ENCODE measurements around the gene CAVIN2.

CAVIN2 gene

DNA sequence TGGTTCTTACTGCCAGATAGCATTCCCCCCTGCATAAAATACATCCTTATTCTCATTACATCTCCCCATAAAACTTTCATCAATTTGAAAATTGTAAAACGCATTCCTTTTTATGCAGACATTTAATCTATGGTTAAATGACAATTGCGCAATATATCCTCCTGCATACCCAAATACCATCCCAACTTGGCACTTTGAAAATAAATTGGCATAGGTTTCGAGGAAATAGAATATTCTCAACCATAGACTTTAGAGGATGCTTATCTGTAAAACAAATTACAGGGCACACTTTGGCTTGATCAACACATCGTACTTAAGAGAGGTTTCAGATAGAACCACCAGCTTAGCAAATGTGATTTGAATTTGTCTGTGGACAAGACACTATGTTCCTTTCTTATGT is 31.0 kb upstream of the CAVIN2 start:
- no peak for TF ChIP-seq ZNF274 (IDR thresholded peaks at IDR 0.05; ENCODE audit: low read depth, low read length)
- H3K4me3 ChIP-seq (ENCODE audit: low read length), result no peak overlapping the region

DNA sequence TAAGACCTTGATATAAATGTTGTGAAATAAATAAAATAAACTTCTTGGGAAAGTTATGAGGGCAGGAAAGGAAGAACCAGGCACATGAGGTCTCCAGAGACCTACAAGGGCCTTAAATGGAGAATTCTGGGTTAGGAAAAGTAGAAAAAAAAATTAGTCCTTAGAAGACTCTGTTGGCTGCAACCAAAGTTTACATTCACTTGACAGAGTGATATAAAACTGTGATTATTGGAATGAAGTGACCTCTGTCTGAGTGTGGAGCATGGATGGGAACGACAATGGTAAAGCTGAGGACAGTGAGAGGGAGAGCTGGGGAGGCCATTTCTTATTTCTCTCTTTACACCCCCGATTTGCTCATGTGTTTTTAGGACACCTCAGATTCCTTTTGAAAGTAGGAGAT is 29.0 kb upstream of the CAVIN2 start:
- TF ChIP-seq ZNF274 (IDR thresholded peaks at IDR 0.05; ENCODE audit: low read depth, low read length), result no peak
- H3K4me3 ChIP-seq (ENCODE audit: low read length), result no peak overlapping the region

DNA sequence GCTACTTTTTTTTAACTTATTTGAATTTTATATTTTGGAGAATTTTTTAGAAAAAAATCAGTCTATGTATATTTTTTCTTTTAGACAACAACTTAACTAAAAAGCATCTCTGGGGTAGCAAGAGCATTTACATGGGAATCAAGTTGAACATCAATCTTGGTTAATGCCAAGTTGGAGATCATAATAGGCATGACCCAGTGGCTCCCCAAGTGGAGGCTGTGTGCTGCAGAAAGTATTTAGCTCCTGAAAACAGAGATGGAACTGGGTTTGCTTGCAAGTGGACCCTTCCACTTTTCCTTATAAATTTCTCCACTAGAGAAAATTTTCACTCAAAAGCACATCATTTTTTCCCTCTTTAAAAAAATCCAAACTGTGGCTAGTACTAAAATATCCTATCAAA is 23.9 kb upstream of the CAVIN2 start:
- no peak for TF ChIP-seq ZNF274 (IDR thresholded peaks at IDR 0.05; ENCODE audit: low read depth, low read length)
- no peak overlapping the region for H3K4me3 ChIP-seq (ENCODE audit: low read length)

DNA sequence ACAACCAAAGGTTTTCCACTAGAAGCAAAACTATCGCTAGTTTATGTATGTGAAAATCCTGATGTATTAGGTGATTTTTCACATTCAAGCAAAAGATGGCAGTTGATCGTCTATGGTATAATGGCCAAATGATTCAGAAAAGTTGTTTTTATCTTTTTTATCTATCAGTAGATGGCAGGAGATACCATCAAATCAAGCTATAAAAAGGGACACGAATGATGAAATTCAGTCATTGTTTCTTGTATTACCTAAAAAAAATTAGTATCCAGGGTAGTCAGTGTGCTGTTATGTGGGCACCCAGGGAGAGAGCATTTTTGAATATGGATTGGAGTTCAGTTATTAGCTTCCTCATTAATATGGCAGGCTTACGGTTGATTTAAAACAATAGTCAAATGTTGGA is 22.9 kb upstream of the CAVIN2 start:
- no peak for TF ChIP-seq ZNF274 (IDR thresholded peaks at IDR 0.05; ENCODE audit: low read depth, low read length)
- no peak overlapping the region for H3K4me3 ChIP-seq (ENCODE audit: low read length)

DNA sequence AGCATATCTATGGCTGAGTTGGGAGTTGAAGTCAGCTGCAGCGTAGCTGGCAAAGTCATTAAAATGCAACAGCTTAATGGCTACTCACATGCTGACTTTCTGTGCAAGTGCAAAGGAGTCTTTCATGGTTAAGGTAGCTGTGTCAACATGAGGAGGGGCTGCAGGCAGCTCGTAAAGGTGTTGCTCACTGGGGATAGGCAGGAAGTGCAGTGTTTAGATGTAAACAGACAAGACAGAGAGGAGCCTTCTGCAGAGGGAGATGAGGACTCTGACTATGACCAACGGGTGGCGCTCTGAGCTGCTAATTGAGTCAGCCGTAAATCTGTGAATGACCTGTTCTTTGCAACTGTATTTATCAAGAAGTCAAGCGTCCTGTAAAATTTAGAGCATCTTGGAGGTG is 22.3 kb upstream of the CAVIN2 start:
- H3K4me3 ChIP-seq (ENCODE audit: low read length), result no peak overlapping the region
- TF ChIP-seq ZNF274 (IDR thresholded peaks at IDR 0.05; ENCODE audit: low read depth, low read length), result no peak

DNA sequence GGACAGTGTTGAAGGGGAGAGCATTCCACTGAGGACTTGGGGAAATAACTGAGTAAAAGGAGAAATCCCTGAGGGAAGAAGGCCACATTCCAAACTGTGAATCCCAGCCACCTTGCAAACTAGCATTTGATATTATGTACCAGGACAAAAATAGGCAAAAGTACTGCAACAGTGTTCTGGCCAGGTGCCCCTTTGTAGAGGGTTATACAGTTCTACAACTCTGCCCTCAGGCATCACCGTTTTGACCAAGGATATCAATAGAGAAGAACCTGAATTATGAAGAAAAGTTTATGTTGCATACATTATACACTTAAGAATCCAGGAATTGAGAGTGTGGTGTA is 20.6 kb upstream of the CAVIN2 start:
- TF ChIP-seq ZNF274 (IDR thresholded peaks at IDR 0.05; ENCODE audit: low read depth, low read length), result no peak
- no peak overlapping the region for H3K4me3 ChIP-seq (ENCODE audit: low read length)

DNA sequence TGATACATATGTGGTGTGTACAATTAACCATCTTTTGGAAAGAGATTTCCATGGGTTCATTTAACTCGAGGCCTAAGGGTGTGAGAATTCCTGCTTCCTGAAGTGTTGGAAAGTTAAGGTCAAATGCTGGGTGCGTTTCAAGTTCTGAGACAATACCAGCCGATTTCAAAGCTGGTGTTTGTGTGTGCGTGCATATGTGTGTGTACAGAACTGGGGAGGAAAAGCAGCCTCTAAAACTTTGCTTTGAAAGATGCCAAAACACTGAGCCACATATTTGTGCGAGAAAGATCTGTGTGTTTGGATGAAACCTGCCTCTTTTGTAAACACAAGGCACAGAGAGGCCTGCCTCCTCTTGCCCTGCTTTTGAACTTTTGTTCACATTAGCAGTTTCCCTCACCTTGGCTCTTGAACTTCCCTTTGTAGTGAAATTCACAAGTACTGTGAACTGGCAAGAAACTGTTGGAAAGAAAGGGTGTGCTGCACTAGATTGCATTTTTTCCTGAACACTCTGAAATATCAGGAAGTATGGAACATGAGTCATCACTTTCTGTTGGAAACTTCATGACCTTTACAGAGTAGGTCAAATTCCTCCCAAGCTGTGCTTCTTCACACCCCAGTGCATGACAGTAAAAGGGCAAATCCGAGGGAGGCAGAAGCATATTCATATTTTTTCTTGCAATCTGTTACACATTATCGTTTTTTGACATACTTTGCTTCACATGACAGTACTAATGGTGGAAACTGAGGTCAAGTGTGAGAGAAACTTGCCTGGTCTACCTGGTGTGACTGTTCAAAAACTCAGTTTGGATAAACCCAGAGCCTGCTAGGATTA is 20.0 kb upstream of the CAVIN2 start:
- no peak for TF ChIP-seq ZNF274 (IDR thresholded peaks at IDR 0.05; ENCODE audit: low read depth, low read length)

DNA sequence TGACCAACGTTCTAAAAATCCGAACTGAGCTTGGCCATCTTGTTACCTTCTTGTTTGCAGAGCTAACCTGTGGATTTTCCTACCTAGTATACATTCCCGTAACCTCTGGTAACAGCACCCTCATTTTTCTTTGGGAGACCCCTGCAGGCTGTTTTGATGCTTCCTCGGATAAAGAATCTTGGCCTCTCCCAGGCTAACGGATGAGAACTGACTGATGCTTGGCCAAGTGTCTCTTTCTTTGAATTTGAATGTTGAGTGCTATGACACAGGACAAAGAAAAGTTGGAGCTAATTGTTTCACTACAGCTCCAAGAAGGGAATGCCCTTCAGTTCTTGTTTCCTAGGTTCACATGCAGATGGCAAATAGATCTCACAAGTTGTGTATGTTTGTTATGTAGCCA is 19.3 kb upstream of the CAVIN2 start:
- H3K4me3 ChIP-seq (ENCODE audit: low read length), result no peak overlapping the region
- TF ChIP-seq ZNF274 (IDR thresholded peaks at IDR 0.05; ENCODE audit: low read depth, low read length), result no peak

More for the DNA sequence above, 20.0 kb upstream of the CAVIN2 start:
- no peak overlapping the region for H3K4me3 ChIP-seq (ENCODE audit: low read length)

DNA sequence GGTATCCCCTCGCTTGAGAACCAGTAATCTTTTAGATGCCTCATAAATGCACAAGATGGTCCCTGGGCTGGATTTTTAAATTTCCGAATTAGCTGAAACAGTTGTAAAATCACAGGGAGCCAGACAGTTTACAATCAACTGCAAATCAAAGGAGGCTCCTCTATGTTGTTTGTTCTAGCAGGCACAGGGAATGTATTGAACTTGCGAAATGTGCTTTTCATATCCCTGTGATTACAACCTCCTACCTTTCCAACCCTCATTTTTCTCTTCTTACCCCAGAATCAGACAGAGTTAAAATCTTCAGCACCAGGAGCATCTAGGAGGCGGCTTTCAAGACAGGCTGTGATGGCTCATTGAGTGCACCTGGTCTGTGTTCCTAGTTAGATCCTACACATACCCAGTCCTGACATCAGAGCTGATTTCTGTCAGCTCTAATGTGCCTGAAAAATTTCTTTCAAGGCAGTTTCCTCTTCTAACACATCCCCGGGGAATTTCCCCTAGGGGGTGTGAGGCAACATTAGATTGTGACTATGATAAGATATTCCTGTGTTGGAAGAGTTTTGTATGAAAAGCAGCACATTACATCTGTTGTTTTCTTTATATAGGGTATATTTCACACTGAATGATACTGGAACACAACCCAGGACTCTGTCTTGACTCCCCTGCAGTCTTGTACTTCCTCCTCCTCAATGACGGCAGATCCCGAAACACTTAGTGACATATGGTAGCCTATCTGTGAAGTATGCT is 17.9 kb upstream of the CAVIN2 start:
- TF ChIP-seq ZNF274 (IDR thresholded peaks at IDR 0.05; ENCODE audit: low read depth, low read length), result no peak
- H3K4me3 ChIP-seq (ENCODE audit: low read length), result no peak overlapping the region

DNA sequence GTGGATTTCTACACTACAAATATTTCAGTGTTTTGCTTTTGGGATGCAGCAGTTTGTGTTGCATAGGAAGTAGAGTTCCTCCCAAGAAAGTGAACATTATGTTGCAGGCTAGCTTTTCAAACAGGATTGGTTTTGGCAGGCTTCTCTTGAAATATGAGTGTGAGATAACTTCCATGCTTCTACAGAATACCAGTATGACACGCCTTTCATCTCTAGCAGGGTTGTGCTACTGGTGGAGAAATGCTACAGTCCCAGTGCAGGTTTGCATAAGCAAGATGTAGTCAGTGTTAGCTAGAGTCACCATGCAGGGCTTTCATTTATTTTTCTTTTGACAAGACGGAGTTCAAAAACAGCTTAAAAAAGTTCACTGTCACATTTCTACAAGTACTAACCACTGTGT is 17.1 kb upstream of the CAVIN2 start:
- no peak overlapping the region for H3K4me3 ChIP-seq (ENCODE audit: low read length)
- no peak for TF ChIP-seq ZNF274 (IDR thresholded peaks at IDR 0.05; ENCODE audit: low read depth, low read length)

DNA sequence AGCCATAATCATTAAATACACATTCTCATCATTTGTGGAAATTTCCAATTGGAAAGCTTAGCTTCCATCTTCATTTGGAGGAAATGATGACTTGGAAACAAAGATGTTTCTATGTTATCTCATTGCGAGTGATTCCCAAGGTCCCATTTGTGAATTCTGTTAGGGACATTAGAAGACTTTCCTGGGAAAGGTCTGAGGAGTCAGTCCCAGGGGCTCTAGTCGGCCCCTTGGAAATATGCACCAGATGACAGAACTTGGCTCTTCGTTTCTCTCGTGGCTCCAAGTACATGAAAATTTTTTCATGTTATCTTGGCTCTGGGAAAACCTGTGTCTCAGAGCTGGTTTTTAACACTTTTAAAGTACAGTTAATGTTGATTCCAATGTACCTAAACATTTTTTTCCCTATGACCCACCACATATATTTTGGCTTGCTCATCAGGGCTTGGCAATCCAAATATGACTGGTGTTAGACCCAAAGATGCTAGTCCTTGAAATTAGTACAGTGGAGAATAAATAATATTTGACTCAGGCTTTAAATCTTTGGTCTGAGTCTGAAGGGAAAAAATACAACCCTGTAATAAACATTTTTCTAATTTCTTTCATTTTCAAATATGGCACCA is 15.4 kb upstream of the CAVIN2 start:
- TF ChIP-seq ZNF274 (IDR thresholded peaks at IDR 0.05; ENCODE audit: low read depth, low read length), result no peak
- H3K4me3 ChIP-seq (ENCODE audit: low read length), result no peak overlapping the region

DNA sequence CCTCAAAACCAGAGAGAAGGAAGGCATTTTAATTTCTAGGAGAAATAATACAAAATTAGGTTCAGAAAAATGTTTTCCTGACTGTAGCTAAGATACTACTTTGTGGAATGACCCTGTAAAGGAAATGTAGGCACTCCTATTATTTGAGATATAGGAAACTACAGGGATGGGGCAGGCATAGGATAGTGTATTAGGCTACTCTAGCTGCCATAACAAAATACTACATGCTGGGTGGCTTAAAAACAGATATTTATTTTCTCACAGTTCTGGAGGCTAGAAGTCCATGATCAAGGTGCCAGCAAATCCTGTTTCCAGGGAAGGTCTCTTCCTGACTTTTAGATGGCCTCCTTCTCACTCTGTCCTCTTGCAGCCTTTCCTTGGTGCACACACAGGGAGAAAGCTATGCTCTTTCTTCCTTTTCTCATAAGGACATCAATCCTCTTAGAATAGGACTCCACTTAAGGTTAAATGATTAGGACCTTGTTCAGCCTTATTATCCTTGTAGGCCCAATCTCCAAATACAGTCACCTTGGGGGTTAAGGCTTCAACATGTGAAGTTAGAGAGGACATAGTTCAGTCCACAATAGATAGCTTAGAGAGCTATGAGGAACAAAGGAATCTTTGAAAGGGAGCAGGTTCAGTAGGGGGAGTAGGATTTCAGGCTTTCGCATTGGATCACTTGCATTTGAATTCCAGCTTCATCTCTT is 14.0 kb upstream of the CAVIN2 start:
- H3K4me3 ChIP-seq (ENCODE audit: low read length), result no peak overlapping the region

DNA sequence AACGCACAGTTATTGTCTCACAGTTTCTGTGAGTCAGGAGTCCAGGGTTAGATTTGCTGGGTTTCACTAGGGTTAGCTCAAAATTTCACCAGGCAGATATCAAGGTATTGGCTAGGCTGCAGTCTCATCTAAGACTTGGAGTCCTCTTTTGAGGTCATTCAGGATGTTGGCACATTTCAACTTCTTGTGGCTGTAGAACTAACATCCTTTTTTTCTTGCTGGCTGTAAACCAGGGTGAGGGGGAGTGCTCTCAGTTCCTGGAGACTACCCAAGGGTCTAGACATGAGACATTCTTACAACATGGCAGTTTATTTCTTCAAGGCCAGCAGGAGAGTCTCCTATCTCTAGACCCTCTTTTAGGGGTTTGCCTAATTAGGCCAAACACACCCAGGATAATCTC is 12.8 kb upstream of the CAVIN2 start:
- no peak overlapping the region for H3K4me3 ChIP-seq (ENCODE audit: low read length)
- TF ChIP-seq ZNF274 (IDR thresholded peaks at IDR 0.05; ENCODE audit: low read depth, low read length), result no peak

More for the DNA sequence above, 14.0 kb upstream of the CAVIN2 start:
- TF ChIP-seq ZNF274 (IDR thresholded peaks at IDR 0.05; ENCODE audit: low read depth, low read length), result no peak

DNA sequence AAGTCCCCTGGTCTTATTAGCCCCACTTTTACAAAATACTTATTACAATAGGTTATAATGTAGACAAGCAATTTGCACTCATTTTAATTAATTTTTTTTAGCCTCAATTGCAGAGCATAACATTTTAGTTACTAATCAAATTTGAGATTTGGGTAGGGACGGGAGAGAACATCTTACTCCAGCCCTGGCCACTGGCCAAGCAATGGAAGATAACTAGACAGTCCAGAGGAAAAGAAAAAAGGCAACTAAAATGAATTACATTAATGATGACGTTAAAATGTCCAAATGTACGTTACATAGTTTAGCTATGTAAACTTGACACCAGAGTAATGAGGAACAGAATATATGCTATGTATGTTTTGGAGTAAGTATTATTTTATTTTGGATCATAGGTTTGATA is 11.0 kb upstream of the CAVIN2 start:
- no peak for TF ChIP-seq ZNF274 (IDR thresholded peaks at IDR 0.05; ENCODE audit: low read depth, low read length)
- H3K4me3 ChIP-seq (ENCODE audit: low read length), result no peak overlapping the region
